Measurements from ENCODE around the gene KRT17. TPM values are rescaled to one million over a fixed set of nuclear protein-coding genes. Genes with fewer than 3 reads are reported as not detected.
"Not testable (repeated sequence)": the region's sequence is repeated elsewhere in the genome, so short reads cannot be mapped to it uniquely, and the experiment has no call there.

The KRT17 gene
- polyA plus RNA-seq, 3 donors from 2014 or later = not detected

- Mint-ChIP-seq H3K4me1 (no peaks in the 10 kb centered on the region), H3K27ac (no peak overlapping the region), H3K9me3 (no peaks in the 10 kb centered on the region), H3K27me3 (ENCODE audit: low read depth in 3 of 3) (no peaks in the 10 kb centered on the region), H3K4me3 (no peak overlapping the region), H3K36me3 (no peaks in the 10 kb centered on the region)
- DNase-seq = no peak
Measured at GRCh38 chr17:41634639-41635038, 10.3 kb upstream of the KRT17 start.

GRCh38 chr17:41633556-41634199 lies 9.3 kb upstream of the KRT17 start:
- Mint-ChIP-seq H3K4me1 (no peaks in the 10 kb centered on the region), H3K27me3 (ENCODE audit: low read depth in 3 of 3) (no peaks in the 10 kb centered on the region), H3K27ac (no peak overlapping the region), H3K36me3 (no peaks in the 10 kb centered on the region), H3K4me3 (no peak overlapping the region), H3K9me3 (no peaks in the 10 kb centered on the region)
- DNase-seq = no peak

GRCh38 chr17:41632482-41633105 lies 8.2 kb upstream of the KRT17 start:
- H3K4me1 Mint-ChIP-seq = no peaks in the 10 kb centered on the region
- no peaks in the 10 kb centered on the region for H3K27me3 Mint-ChIP-seq (ENCODE audit: low read depth in 3 of 3)
- no peak for DNase-seq
- H3K4me3 Mint-ChIP-seq = no peak overlapping the region
- H3K36me3 Mint-ChIP-seq = no peaks in the 10 kb centered on the region
- no peaks in the 10 kb centered on the region for H3K9me3 Mint-ChIP-seq
- no peak overlapping the region for H3K27ac Mint-ChIP-seq

GRCh38 chr17:41631898-41632285 lies 7.5 kb upstream of the KRT17 start:
- H3K4me1 Mint-ChIP-seq = no peaks in the 10 kb centered on the region
- no peaks in the 10 kb centered on the region for H3K36me3 Mint-ChIP-seq
- no peak overlapping the region for H3K27ac Mint-ChIP-seq
- H3K9me3 Mint-ChIP-seq = no peaks in the 10 kb centered on the region
- no peak overlapping the region for H3K4me3 Mint-ChIP-seq
- no peaks in the 10 kb centered on the region for H3K27me3 Mint-ChIP-seq (ENCODE audit: low read depth in 3 of 3)
- DNase-seq = no peak

GRCh38 chr17:41631025-41631897 lies 6.9 kb upstream of the KRT17 start:
- Mint-ChIP-seq H3K4me3 (no peak overlapping the region), H3K9me3 (no peaks in the 10 kb centered on the region), H3K27ac (no peak overlapping the region), H3K36me3 (no peaks in the 10 kb centered on the region), H3K27me3 (ENCODE audit: low read depth in 3 of 3) (no peaks in the 10 kb centered on the region), H3K4me1 (no peaks in the 10 kb centered on the region)
- no peak for DNase-seq

- Mint-ChIP-seq H3K9me3 (no peaks in the 10 kb centered on the region), H3K4me3 (no peak overlapping the region), H3K27me3 (ENCODE audit: low read depth in 3 of 3) (no peaks in the 10 kb centered on the region), H3K27ac (no peak overlapping the region), H3K4me1 (no peaks in the 10 kb centered on the region), H3K36me3 (no peaks in the 10 kb centered on the region)
- no peak for DNase-seq
Measured at GRCh38 chr17:41629826-41630670, 5.7 kb upstream of the KRT17 start.

GRCh38 chr17:41629316-41629715 lies 4.9 kb upstream of the KRT17 start:
- Mint-ChIP-seq H3K27me3 (ENCODE audit: low read depth in 3 of 3) (no peaks in the 10 kb centered on the region), H3K9me3 (no peaks in the 10 kb centered on the region), H3K4me1 (no peaks in the 10 kb centered on the region), H3K27ac (no peak overlapping the region), H3K4me3 (no peak overlapping the region), H3K36me3 (no peaks in the 10 kb centered on the region)
- no peak for DNase-seq

GRCh38 chr17:41628621-41629255 lies 4.4 kb upstream of the KRT17 start:
- not testable (repeated sequence) for H3K27me3 Mint-ChIP-seq (ENCODE audit: low read depth in 3 of 3); DNase-seq; H3K36me3 Mint-ChIP-seq; H3K9me3 Mint-ChIP-seq; H3K4me1 Mint-ChIP-seq; H3K27ac Mint-ChIP-seq; H3K4me3 Mint-ChIP-seq

- H3K4me3 Mint-ChIP-seq; H3K27ac Mint-ChIP-seq; H3K9me3 Mint-ChIP-seq; H3K4me1 Mint-ChIP-seq; H3K36me3 Mint-ChIP-seq; H3K27me3 Mint-ChIP-seq (ENCODE audit: low read depth in 3 of 3); DNase-seq: not testable (repeated sequence)
Measured at GRCh38 chr17:41628073-41628370, 3.6 kb upstream of the KRT17 start.

- H3K36me3 Mint-ChIP-seq = no peaks in the 10 kb centered on the region
- H3K4me3 Mint-ChIP-seq = no peak overlapping the region
- H3K4me1 Mint-ChIP-seq = no peaks in the 10 kb centered on the region
- no peaks in the 10 kb centered on the region for H3K9me3 Mint-ChIP-seq
- no peaks in the 10 kb centered on the region for H3K27me3 Mint-ChIP-seq (ENCODE audit: low read depth in 3 of 3)
- no peak for DNase-seq
- H3K27ac Mint-ChIP-seq = no peak overlapping the region
Measured at GRCh38 chr17:41627316-41628072, 3.1 kb upstream of the KRT17 start.

- H3K36me3 Mint-ChIP-seq = not testable (repeated sequence)
Measured at GRCh38 chr17:41626914-41627295, 2.5 kb upstream of the KRT17 start.

GRCh38 chr17:41626028-41626913 lies 1.9 kb upstream of the KRT17 start:
- not testable (repeated sequence) for DNase-seq, H3K27ac Mint-ChIP-seq

More at GRCh38 chr17:41626914-41627295, 2.5 kb upstream of the KRT17 start:
- not testable (repeated sequence) for H3K9me3 Mint-ChIP-seq; H3K27ac Mint-ChIP-seq; H3K4me3 Mint-ChIP-seq; DNase-seq; H3K27me3 Mint-ChIP-seq (ENCODE audit: low read depth in 3 of 3); H3K4me1 Mint-ChIP-seq

More at GRCh38 chr17:41626028-41626913, 1.9 kb upstream of the KRT17 start:
- not testable (repeated sequence) for H3K36me3 Mint-ChIP-seq; H3K27me3 Mint-ChIP-seq (ENCODE audit: low read depth in 3 of 3); H3K4me1 Mint-ChIP-seq; H3K4me3 Mint-ChIP-seq; H3K9me3 Mint-ChIP-seq

Data from immature natural killer cell (primary cell).